DMS153 (cell line): Measurements from ENCODE around the gene ARIH1.

ENCODE experiments used
- DNase-seq: peaks from one replicate; lab custom pipeline; 2025; lab: John Stamatoyannopoulos, UW

The ARIH1 gene

DNA sequence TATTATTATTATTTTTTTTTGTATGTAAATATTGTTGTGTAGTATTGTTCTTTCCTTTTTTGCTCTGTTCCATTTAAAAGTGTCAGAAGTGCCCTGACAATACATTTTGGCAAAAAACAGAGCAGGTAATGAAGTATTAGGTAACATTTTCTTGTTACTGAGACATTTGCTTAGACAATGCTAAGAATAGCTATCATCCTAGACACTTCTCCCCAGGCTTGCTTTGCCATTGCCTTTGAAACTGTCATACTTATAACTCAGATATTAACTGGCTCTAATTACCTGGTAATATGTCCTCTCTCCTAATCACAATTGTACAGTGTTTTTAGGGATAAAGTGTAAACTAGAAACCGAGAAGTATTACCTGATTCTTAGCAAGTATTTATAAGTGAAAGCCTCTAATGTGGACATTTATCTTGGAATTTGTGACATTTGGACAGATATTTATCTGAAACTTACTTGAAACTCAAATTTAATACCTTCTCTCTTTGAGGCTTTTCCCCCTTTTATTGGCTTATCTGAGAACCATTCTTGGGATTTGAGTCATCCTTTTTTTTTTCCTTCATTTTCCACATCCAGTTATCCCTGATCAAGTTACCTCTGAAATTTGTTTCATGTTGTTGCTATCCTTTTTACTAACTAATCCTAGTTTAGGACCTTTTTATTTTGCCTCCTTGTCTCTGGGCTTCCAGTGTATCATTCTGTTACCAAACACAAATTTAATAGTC is 13.1 kb downstream of the ARIH1 start:
- no peak for DNase-seq

DNA sequence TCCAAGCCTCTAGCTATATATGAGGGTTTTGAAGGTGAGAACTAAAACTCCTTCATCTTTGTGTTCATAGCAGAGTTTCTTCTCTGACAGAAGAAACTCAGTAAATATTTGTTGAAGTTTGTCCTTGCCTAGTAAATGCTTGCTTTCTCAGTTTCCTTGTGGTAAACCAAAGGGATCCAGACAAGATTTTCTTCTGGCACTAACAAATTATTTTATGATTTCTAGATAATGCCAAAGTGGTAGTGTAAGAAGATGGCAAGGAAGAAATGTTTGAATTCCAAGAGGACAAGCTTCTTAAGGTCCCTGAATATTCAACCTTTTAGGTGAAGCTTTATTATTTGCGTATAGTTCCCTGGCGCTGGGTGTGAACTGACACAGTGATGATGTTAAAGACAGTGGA is 14.4 kb downstream of the ARIH1 start:
- no peak for DNase-seq

DNA sequence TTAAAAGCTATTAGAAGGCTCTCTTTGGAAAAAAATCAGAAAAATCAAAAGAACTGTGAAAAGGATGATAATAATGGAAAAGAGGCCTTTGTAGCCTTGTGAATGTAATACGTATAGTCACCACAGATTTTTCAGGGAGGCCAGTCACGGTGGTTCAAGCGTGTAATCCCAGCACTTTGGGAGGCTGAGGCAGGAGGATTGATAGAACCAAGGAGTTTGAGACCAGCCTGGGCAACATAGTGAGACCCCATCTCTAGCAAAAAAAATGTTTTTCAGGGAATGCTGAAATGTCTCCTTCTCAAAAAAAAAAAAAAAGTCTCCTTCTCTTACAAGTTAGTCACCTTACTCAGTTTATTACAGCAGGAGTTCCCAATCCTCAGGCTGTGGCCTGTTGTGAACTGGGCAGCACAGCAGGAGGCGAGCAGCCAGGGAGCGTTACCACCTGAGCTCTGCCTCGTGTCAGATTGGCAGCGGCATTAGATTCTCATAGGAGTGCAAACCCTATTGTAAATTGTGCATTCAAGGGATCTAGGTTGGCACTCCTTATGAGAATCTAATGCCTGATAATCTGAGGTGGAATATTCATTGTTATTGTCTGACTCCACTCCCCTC is 15.9 kb downstream of the ARIH1 start:
- DNase-seq, result no peak

DNA sequence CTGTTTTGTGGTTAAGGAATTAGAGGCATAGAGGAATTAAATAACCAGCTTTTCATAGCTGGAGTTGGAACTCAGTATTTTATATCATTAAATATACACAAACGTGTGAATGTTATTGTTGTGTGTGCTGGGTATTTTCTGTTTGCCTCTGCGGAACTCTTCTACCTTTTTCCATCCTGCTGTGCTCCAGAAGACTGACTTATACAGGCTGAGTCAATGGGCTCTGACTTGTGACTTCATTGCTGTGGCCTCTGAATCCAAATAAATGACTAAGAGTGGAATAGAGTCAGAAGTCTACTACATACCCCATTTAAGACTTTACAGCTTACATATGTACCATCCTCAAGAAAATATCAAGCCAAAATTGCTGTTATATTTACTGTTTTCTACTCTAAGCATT is 17.6 kb downstream of the ARIH1 start:
- no peak for DNase-seq

DNA sequence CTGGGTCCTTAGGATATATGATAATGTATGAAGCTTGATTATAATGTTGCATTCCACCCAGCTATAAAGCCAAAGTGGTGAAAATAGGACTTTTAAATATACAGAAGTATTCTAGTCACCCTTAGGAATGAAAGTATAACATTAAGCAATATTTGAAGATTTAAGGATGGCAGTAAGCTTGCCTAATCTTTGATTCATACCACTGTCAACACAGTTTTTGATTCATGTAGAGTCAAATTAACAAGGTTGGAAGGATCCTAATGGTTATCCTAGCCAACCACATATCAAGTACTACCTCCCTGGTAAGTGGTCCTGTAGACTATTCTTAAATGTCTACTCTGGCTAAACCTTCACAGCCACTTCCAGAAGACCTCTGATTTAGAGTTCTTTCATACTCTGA is 18.6 kb downstream of the ARIH1 start:
- DNase-seq, result no peak

DNA sequence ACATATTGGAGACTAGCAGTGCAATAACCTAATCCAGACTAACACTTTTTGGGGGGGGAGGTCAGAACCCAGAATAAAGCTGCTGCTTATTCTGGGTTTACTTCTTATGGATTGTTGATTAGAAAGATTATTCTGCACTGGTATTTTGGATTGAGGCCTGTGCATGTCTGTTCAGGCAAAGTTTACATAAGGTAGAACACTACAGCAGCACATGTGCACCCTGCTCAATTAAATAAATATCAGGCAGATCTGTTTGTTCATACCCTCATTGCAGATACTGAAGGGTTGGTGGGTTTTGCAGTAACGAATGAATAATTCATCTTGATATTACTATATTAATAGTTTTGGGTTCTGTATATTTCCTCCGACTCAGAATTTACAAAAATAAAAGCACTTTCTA is 19.1 kb downstream of the ARIH1 start:
- no peak for DNase-seq

DNA sequence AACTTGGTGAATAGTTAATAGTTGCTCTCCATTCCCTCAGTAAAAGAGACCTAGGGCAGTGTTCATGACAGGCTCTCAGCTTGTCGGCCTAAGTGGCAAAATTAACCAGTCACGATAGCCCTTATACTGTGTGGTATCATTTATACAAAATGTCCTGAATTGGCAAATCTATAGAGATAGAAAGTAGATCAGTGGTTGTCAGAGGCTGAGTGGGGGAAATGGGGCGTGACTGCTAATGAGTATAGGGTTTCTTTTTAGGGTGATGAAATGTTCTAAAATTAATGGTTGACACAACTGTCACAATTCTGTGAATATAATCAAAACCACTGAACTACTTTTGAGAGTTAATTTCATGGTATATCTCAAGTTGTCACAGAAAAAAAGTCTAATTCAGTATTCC is 20.9 kb downstream of the ARIH1 start:
- DNase-seq, result no peak

DNA sequence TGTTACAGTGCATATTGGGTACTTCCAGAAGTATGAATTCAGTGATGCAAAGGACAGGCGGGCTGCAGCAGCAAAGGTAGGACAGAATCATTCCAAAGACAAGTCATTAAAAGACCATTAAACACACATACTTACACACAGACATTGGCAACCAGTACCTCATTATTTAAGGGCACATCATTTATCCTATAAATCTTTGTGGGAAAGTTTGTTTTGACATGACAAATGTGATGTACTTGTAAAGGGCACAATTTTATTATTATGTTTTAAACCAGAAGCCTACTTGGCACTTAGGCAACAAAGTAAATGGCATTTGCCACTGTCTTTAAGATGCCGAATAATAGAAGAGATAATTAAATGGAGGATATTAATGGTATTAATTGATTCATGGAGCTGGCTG is 22.7 kb downstream of the ARIH1 start:
- no peak for DNase-seq

DNA sequence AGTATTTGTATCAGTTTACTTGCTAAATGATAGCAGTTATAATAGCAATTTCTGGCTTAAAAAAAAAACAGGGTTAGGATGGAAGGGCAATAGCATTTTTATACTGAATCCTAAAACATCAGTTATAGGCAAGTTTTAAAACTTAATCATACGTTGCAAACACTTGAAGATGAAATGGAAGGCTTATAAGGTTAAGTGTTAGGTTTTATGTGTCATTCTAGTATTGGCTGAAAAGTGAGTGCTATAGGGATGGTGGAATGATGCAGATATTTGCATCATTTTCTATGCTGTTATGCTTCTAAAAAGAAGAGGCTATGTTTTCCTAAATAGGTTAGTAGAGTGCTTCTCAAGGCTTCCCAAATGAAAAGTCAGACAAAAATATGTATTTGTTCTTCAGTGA is 23.3 kb downstream of the ARIH1 start:
- DNase-seq, result no peak

DNA sequence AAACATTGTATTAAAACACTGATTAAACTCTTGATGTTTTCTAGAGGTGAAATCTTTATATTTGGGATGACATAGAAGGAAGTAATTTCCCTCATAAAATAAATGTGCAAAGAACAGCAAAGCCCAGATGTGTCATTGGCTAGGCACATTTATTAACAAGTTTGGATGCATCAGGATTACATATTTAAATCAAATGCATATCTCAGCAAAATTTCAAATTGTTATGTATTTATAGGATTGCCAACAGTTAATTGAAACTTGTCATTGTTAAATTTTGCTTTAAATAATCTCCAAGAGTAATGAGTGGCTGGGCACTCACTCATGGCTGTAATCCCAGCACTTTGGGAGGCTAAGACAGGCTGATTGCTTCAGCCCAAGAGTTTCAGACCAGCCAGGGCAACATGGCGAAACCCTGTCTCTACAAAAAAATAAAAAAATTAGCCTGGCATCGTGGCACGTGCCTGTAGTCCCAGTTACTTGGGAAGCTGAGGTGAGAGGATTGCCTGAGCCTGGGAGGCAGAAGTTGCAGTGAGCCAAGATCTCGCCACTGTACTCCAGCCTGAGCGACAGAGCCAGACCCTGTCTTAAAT is 28.2 kb downstream of the ARIH1 start:
- no peak for DNase-seq

DNA sequence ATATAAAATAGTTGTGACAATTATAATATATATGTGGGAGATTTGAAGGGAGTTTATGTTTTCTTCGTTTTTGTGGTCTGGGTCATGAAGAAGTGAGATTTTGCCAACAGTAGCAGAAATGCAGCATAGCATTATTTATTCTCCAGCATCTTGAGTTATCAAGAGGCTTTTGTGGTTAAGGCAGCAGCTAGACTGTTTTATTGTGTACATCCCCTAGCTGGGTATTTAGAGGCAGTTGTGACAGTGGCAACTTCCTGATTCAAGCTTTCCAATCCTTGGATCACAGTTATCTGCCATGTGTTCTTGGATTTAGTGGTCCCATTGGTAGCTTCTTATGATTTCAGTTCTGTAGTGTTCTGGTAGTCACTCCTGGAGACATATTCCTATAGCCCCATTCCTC is 29.0 kb downstream of the ARIH1 start:
- no peak for DNase-seq

DNA sequence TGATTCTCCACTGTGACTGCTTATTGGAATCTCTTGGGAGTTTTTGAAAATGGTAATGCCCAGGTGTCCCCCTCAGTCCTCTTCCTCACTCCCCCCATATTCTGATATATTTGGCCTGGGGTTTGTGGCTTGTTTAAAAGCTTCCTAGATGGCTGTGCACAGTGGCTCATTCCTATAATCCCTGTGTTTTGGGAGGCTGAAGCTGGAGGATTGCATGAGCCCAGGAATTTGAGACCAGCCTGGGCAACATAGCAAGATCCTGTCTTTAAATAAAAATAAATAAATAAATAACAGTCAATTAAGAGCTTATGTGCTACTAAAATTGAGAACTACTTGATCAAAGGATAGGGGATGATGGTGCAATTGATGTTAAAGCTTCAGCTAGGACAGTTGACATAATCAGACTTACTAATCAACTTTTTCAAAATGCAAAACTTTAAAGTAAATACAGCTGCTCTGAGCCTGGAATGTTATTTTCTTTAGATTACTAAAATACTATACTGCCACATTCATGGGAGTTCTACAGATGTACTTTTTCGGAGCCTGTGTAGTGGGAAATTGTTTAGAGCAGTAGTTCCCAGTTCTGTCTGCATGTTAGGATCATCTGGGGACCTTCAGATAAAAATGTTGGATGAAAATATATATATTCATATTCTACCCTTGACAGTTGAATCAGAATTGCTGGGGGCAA is 33.4 kb downstream of the ARIH1 start:
- no peak for DNase-seq

DNA sequence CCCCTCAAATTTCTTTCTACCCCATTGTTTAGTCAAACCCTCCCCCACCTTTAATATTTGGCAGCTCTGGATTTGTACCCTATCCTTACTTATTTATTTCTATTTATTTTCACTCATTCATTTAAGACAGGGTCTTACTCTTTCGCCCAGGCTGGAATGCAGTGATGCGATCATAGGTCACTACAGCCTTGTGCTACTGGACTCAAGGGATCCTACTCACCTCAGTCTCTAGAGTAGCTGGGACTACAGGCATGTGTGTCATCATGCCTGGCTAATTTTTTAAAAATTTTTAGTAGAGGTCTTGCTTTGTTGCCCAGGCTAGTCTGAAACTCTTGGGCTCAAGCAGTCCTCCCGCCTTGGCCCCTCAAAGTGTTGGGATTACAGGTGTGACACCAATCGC is 35.4 kb downstream of the ARIH1 start:
- no peak for DNase-seq

DNA sequence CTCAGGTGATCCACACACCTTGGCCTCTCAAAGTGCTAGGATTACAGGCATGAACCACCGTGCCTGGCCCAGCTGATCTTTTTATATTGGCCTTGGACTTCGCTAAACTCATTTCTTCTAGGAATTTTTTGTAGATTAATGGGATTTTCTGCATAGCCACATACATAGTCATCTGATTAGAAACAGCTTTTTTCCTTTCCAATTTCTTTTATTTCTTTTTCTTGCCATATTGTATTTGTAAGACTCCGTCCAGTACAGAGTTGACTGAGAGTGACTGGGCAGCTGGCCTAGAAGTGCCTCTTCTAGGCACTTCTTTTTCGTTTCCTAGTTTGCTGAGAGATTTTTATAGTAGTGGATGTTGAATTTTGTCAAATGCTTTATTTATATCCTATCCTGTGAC is 37.4 kb downstream of the ARIH1 start:
- DNase-seq, result no peak

DNA sequence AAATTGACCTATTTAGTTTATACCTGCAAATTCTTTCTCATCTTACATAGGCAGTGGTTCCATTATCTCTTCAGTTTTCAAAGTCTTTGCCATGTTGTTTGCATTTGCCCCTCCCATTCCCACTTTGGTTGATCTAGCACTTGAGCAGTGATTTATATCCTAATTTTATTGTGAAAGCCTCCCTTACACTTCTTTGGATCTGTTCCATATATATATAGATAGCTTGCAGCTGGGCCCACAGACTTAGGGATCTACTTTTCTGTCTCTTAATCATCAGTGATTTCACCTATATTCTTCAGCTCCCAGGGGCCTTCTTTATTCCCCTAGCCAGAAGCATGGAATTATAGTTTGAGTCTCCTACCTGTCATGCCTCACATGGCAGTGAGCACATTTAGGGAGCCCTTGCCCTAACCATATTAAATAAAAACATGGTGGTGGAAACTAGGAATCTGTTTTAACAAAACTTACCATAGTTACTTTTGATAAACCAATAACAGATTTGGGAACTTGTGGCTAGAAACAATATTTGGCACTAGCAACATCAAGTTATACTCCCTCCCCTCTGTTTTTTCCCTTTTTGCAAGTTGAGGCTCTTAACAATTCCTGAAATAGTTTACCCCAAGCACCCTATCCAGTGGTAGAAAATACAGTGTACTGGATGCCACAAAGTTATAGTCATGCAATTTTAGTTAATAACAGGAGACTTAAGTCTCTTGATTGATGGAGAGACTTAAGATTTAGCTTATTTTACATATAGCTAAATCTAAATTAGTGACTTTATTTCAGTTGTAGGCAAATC is 41.7 kb downstream of the ARIH1 start:
- no peak for DNase-seq

DNA sequence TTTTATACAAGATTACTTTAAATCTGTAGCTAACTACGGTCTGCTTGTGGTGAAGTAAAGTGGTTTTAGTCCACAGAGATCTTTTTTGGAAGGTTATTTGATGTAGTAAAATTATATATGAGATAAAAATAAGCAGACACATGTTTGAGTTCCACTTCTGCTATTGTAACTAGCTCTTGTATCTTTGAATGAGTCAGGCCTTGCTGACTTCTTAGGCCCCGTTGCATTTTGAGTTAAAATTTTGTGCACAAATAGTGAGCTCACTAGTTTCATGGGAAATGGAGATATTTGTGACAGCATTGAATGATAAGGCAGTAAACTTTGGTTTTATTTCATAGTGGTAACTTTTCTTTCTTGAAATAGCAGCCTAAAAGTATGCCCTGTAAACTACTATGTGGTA is 42.6 kb downstream of the ARIH1 start:
- DNase-seq, result no peak

DNA sequence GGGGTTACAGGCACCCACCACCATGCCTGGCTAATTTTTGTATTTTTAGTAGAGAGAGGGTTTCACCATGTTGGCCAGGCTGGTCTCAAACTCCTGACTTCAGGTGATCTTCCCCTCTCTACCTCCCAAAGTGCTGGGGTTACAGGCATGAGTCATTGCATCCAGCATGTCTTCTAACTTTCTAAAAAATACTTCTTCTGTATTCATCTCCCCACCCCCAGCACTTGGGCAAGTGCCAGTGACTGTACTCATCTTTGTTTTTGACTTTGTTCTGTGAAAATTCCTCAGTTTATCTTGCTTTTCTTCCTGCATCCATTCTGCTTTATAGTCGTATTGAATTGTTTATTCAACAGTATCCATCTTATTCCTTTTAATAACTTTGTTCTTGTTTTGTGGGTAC is 47.6 kb downstream of the ARIH1 start:
- DNase-seq, result no peak

DNA sequence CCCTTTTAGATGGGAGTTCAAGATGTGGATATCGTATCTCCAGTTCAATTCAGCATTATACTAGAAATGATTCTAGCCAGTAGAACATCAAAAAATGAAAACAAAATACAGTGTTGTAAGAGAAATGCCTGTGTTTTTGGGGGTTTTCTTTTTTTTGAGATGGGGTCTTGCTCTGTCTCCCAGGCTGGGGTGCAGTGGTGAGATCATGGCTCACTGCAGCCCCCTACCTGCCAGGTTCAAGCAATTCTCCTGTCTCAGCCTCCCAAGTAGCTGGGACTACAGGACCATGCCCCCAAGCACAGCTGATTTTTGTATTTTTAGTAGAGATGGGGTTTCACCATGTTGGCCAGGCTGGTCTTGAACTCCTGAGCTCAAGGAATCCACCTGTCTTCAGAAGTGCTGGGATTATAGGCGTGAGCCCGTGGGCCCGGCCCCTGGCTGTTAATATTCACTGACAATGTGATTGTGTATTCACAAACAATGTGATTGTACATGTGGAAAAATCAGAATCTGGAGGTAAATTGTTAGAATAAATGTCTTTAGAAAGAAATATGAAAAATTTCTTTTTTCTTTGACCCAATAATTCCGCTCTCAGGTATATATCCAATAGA is 59.0 kb downstream of the ARIH1 start:
- no peak for DNase-seq

DNA sequence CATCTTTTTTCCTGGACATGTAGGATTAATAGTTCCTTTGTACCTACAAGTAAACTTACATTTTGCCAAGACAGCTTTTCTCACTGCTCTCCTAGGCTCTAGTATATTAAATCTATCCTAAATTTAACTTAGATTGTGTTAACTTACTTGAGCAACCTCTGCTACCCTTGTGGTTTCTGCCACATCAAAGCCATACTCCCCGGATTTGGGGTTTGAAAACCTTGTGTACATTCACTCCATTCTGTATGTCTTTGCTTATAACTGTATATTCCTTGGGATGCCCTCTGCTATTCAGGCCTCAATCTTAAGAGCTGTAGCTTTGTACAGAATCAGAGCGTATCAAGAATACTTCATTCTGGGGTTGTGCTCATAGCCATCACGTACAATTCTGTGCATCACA is 60.4 kb downstream of the ARIH1 start:
- no peak for DNase-seq

DNA sequence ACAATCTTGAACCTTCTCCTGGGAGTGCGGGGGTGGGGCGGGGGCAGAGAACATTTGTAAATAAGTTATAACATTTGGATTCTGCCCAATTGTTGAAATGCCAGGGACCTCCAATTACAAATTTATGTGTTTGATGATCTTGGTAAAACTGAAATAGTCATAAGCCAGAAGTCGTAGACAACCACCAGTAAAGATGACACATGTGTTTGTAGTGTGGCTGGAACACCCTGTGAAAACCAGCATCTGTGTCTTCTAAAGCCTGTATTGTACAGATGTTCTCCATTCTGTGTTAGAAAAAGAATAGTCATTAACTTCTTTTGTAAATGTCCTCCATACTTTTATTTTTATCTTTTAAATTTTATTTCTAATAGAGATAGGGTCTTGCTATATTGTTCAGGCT is 61.8 kb downstream of the ARIH1 start:
- no peak for DNase-seq

DNA sequence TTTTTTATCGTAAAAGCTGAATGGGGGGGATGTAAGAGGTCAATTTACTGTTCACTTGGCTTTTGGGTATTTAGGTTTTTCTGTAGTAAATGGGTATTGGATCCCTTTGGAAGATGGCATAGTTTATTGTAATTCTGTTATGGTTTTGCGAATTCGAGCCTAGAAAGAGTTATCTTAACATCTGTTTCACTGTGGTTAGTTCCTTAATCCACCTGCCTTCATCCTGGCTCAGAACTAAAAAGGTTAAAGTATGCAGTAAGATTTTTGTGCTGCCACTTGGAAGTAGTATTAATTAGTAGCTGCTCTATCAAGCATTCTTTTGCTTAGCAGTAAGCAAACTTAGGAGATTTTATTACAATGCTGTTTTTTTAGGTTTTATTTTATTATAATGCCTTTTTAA is 62.4 kb downstream of the ARIH1 start:
- DNase-seq, result no peak

DNA sequence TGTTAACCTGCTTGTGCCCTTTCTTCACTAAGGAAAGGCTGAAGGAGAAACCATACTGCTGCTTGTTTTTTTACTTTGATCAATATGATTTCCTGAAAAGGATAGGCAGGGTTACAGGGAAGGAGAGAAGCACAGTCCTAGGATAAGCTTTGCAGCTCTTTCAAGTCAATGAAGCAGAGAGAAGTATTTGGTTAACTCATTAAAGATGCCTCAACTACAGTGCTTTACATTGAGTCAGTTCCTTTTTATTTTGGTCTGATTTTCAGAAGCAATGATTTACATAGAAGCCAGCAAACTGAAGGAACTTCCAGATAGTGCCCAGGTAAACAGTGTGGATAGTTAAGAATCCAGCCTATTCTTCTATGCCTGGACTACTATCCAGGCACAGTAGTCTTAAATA is 64.8 kb downstream of the ARIH1 start:
- no peak for DNase-seq
